Trophoblast cell (in vitro differentiated cells and primary cell): Measurements from ENCODE around the gene ATP10B.

Source experiments
- DNase-seq, 2 donors: peaks; one replicate each; pipeline ENCODE4 v3.0.0-alpha.2; 2016
- H2AFZ ChIP-seq: 2 replicates; pipeline ENCODE4 v1.6.1; 2013; ENCODE audit warnings: low read length, moderate library complexity, mild to moderate bottlenecking; ENCODE audit not compliant: insufficient read depth, poor library complexity
- H2AK5ac ChIP-seq: 2 replicates; pipeline ENCODE4 v1.6.1; 2013; ENCODE audit warnings: mild to moderate bottlenecking, low read length
- H2BK120ac ChIP-seq: 2 replicates; pipeline ENCODE4 v1.6.1; 2013; ENCODE audit warnings: low read length, mild to moderate bottlenecking, moderate library complexity; ENCODE audit not compliant: insufficient read depth, poor library complexity
- H2BK12ac ChIP-seq: 2 replicates; pipeline ENCODE4 v1.6.1; 2013; ENCODE audit warnings: mild to moderate bottlenecking, low read length, moderate library complexity
- H2BK5ac ChIP-seq: 2 replicates; pipeline ENCODE4 v1.6.1; 2013; ENCODE audit warnings: low read length, low read depth, moderate library complexity, mild to moderate bottlenecking; ENCODE audit not compliant: poor library complexity
- H3K14ac ChIP-seq: 2 replicates; pipeline ENCODE4 v1.6.1; 2013; ENCODE audit warnings: mild to moderate bottlenecking, low read length
- H3K18ac ChIP-seq: 2 replicates; pipeline ENCODE4 v1.6.1; 2013; ENCODE audit warnings: mild to moderate bottlenecking, low read length
- H3K23ac ChIP-seq: 2 replicates; pipeline ENCODE4 v1.6.1; 2013; ENCODE audit warnings: low read length
- H3K27ac ChIP-seq: 2 replicates; pipeline ENCODE4 v1.5.1; 2013; ENCODE audit warnings: low read depth, mild to moderate bottlenecking, inconsistent platforms, low read length, moderate library complexity
- H3K27me3 ChIP-seq: 2 replicates; pipeline ENCODE4 v1.6.1; 2013; ENCODE audit warnings: inconsistent platforms, mild to moderate bottlenecking, low read length, moderate library complexity; ENCODE audit not compliant: insufficient read depth
- H3K36me3 ChIP-seq, 2 experiments: 1 replicate in 1 of 2; 2 replicates in 1 of 2; pipeline ENCODE4 v1.6.1; 2013; ENCODE audit warnings: low read length in 2 of 2, mild to moderate bottlenecking in 2 of 2, moderate library complexity in 1 of 2; ENCODE audit not compliant: insufficient read depth in 2 of 2, control insufficient read depth in 1 of 2
- H3K4ac ChIP-seq: 2 replicates; pipeline ENCODE4 v1.6.1; 2013; ENCODE audit warnings: low read depth, mild to moderate bottlenecking, low read length, moderate library complexity
- H3K4me1 ChIP-seq, 2 experiments: 1 replicate in 1 of 2; 2 replicates in 1 of 2; pipeline ENCODE4 v1.6.1; 2013; ENCODE audit warnings: low read length in 2 of 2, mild to moderate bottlenecking in 2 of 2, moderate library complexity in 1 of 2; ENCODE audit not compliant: insufficient read depth in 2 of 2, control insufficient read depth in 1 of 2
- H3K4me2 ChIP-seq: 2 replicates; pipeline ENCODE4 v1.6.1; 2013; ENCODE audit warnings: inconsistent platforms, mild to moderate bottlenecking, low read length, moderate library complexity
- H3K4me3 ChIP-seq: 2 replicates; pipeline ENCODE4 v1.5.1; 2013; ENCODE audit warnings: mild to moderate bottlenecking, low read depth, low read length, inconsistent platforms
- H3K79me1 ChIP-seq: one replicate; pipeline ENCODE4 v1.6.1; 2013; ENCODE audit warnings: low read length
- H3K79me2 ChIP-seq: 2 replicates; pipeline ENCODE4 v1.6.1; 2013; ENCODE audit warnings: low read length, mild to moderate bottlenecking; ENCODE audit not compliant: control insufficient read depth, insufficient read depth, poor library complexity
- H3K9ac ChIP-seq: 2 replicates; pipeline ENCODE4 v1.6.1; 2013; ENCODE audit warnings: mild to moderate bottlenecking, low read length
- H3K9me3 ChIP-seq: 2 replicates; pipeline ENCODE4 v1.6.1; 2013; ENCODE audit warnings: low read depth, mild to moderate bottlenecking, control low read depth, inconsistent platforms, low read length; ENCODE audit not compliant: insufficient read depth
- H4K12ac ChIP-seq: 2 replicates; pipeline ENCODE4 v1.6.1; 2013; ENCODE audit warnings: low read depth, mild to moderate bottlenecking, low read length, moderate library complexity
- H4K8ac ChIP-seq: 2 replicates; pipeline ENCODE4 v1.6.1; 2013; ENCODE audit warnings: low read depth, mild to moderate bottlenecking, low read length, moderate library complexity
- H4K91ac ChIP-seq: one replicate; pipeline ENCODE4 v1.6.1; 2013; ENCODE audit warnings: low read depth, mild to moderate bottlenecking, low read length, moderate library complexity
- WGBS: extraction: QIAGEN DNeasy Blood & Tissue Kit; methylation state at CpG from one replicate; pipeline ENCODE4 v1.1.7; 2013; ENCODE audit warnings: missing lambda C conversion rate; ENCODE audit not compliant: insufficient read length, insufficient coverage; ENCODE audit errors: extremely low coverage; 5-methylcytosine and 5-hydroxymethylcytosine counted together

Gene ATP10B

DNA sequence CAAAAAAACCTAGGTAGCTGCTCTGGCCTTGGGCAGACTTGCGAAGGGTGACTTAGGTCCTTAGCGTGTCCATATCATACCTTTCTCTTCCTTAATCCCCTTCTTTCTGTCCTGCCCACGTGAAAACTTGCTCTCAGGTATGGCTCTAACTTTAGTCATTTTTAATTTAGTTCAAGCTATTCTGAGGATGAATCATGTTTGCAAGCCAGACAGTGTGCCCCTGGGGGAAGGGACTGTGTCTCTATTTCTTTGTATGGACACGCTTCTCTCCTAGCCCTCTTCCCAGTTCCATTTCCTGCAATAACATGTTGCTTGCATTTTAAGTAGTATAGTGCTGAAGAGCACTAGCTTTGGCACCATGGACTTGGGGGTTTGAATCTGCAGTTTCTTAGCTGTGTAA is 309.7 kb downstream of the ATP10B start:
- Histone ChIP-seq H3K14ac (no peak overlapping the region), H3K36me3 (no peaks in the 10 kb centered on the region), H2AK5ac (no peak overlapping the region), H3K4ac (no peak overlapping the region), H2BK5ac (no peak overlapping the region), H2AFZ (no peak overlapping the region), H4K12ac (no peak overlapping the region), H2BK12ac (no peak overlapping the region), H3K27me3 (no peaks in the 10 kb centered on the region), H3K9me3 (peaks cover 1% of the 10 kb centered on the region), H3K79me2 (no peaks in the 10 kb centered on the region), H3K9ac (no peak overlapping the region), H3K18ac (no peak overlapping the region), H3K79me1 (no peaks in the 10 kb centered on the region), H4K91ac (no peak overlapping the region), H3K27ac (no peak overlapping the region), H2BK120ac (no peak overlapping the region), H4K8ac (no peak overlapping the region), H3K4me2 (no peak overlapping the region), H3K23ac (no peak overlapping the region), H3K4me1 (no peaks in the 10 kb centered on the region), H3K4me3 (no peak overlapping the region)
- no peak for DNase-seq
- no CpG with 5 or more reads among the region's 4 CpGs for WGBS

DNA sequence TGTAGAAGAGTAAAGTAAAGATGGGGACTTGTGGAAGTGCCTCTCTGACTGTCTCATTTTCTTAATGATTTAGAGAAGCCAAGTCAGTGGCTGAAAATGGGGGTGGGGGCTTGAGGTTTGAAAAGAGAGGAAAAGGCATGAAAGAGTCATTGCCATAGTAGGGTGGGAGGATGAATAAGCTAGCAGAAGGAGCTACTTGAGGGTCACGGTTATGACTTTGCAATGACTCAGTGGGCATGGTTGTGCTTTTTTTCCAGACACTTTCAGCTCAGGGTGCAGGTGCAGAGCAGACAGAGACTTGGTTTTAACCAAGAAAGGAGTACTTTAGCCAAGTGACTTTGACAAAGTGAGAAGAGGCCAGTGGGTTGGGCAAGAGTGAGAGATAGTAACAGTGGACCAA is 312.6 kb downstream of the ATP10B start:
- no peak overlapping the region for H3K14ac ChIP-seq
- H3K36me3 ChIP-seq: no peaks in the 10 kb centered on the region

DNA sequence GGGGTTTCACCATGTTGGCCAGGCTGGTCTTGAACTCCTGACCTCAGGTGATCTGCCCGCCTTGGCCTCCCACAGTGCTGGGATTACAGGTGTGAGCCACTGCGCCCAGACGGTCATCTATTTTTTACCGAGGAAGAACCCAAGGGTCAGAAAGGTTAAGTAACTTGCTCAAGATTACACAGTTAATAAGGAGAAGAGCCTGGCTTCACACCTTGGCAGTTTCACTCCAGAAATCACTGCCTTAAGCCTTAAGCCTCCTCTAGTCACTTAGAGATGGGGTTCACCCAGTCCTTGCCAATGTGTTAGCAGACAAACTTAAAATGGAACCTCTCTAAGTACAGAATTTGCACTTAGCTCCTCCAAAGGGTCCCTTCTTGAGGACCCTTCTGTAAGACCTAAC is 314.1 kb downstream of the ATP10B start:
- Histone ChIP-seq H3K27ac (no peak overlapping the region), H3K9ac (no peak overlapping the region), H3K14ac (no peak overlapping the region), H4K8ac (no peak overlapping the region), H3K4me2 (no peak overlapping the region), H3K79me1 (no peaks in the 10 kb centered on the region), H3K9me3 (no peaks in the 10 kb centered on the region), H3K27me3 (no peaks in the 10 kb centered on the region), H3K79me2 (no peaks in the 10 kb centered on the region), H2BK5ac (no peak overlapping the region), H2AK5ac (no peak overlapping the region), H3K18ac (no peak overlapping the region), H3K4me1 (no peaks in the 10 kb centered on the region), H3K4ac (no peak overlapping the region), H3K4me3 (no peak overlapping the region), H4K12ac (no peak overlapping the region), H2BK12ac (no peak overlapping the region), H3K36me3 (no peaks in the 10 kb centered on the region), H3K23ac (no peak overlapping the region), H4K91ac (no peak overlapping the region), H2AFZ (no peak overlapping the region), H2BK120ac (no peak overlapping the region)
- no peak for DNase-seq
- no CpG with 5 or more reads among the region's 4 CpGs for WGBS

More for the DNA sequence above, 312.6 kb downstream of the ATP10B start:
- no peak overlapping the region for H2BK5ac ChIP-seq
- H4K8ac ChIP-seq: no peak overlapping the region
- no peak overlapping the region for H2AK5ac ChIP-seq
- no peak overlapping the region for H3K27ac ChIP-seq
- H3K4me3 ChIP-seq: no peak overlapping the region
- H3K4ac ChIP-seq: no peak overlapping the region
- H4K12ac ChIP-seq: no peak overlapping the region
- H3K9me3 ChIP-seq: no peaks in the 10 kb centered on the region
- no peak overlapping the region for H3K9ac ChIP-seq
- H3K79me2 ChIP-seq: no peaks in the 10 kb centered on the region
- no peak for DNase-seq
- no peak overlapping the region for H3K18ac ChIP-seq
- WGBS: no CpG with 5 or more reads among the region's 1 CpG
- H3K4me1 ChIP-seq: no peaks in the 10 kb centered on the region
- no peak overlapping the region for H2BK120ac ChIP-seq
- no peak overlapping the region for H3K4me2 ChIP-seq
- H4K91ac ChIP-seq: no peak overlapping the region
- no peaks in the 10 kb centered on the region for H3K79me1 ChIP-seq
- H2AFZ ChIP-seq: no peak overlapping the region
- H3K27me3 ChIP-seq: no peaks in the 10 kb centered on the region
- H3K23ac ChIP-seq: no peak overlapping the region
- H2BK12ac ChIP-seq: no peak overlapping the region

DNA sequence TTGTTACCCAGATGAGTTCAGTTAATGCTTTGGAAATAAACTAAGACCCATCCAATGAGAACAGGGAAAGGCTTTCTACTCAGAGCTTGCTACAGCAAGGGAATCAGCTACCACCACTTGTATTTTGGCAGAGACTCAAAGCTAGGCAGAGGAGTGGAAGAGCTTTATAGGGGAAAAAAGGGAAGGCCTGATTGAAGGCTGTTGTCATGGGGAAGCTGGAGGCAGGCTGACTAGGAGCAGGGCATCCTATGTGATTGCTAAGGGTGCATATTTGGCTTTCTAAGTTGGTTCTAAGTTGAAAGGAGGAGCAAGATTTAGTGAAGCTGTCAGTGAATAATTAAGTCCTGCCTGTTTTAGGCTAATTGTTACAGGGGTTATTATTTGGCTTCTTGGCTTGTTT is 314.9 kb downstream of the ATP10B start:
- no peaks in the 10 kb centered on the region for H3K27me3 ChIP-seq
- H2BK12ac ChIP-seq: no peak overlapping the region
- H2AFZ ChIP-seq: no peak overlapping the region
- H3K18ac ChIP-seq: no peak overlapping the region
- no peaks in the 10 kb centered on the region for H3K79me2 ChIP-seq
- H3K4me1 ChIP-seq: no peaks in the 10 kb centered on the region
- H3K4ac ChIP-seq: no peak overlapping the region
- H3K9ac ChIP-seq: no peak overlapping the region
- H3K27ac ChIP-seq: no peak overlapping the region
- no peak overlapping the region for H2AK5ac ChIP-seq
- no peaks in the 10 kb centered on the region for H3K36me3 ChIP-seq
- H4K8ac ChIP-seq: no peak overlapping the region
- no peaks in the 10 kb centered on the region for H3K9me3 ChIP-seq
- no peak overlapping the region for H3K23ac ChIP-seq
- no peak overlapping the region for H3K4me2 ChIP-seq
- no peak for DNase-seq
- no peak overlapping the region for H3K4me3 ChIP-seq
- no peak overlapping the region for H3K14ac ChIP-seq
- H4K91ac ChIP-seq: no peak overlapping the region
- H3K79me1 ChIP-seq: no peaks in the 10 kb centered on the region
- no peak overlapping the region for H4K12ac ChIP-seq
- no peak overlapping the region for H2BK5ac ChIP-seq
- no peak overlapping the region for H2BK120ac ChIP-seq

DNA sequence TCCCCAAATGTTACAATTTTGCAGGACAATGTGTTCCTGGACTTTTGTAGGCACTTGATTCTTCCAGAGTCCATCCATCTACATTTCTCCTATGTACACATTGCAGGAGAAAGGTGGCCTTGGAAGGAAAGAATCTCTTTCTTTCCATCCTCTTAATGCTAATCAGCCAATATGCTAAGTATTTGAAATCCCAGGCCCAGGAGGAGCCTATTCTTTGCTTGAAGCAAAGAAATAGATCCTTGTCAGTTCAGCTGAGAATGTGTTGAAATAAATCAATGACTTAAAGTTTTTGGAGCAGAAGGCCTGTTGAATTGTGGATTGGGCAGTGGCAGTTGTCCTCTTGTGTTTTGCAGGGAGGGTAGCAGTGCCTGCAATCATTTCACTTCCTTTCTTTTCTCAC is 317.1 kb downstream of the ATP10B start:
- Histone ChIP-seq H3K23ac (no peak overlapping the region), H3K9ac (no peak overlapping the region), H3K9me3 (no peaks in the 10 kb centered on the region), H3K4ac (no peak overlapping the region), H2BK5ac (no peak overlapping the region), H3K4me3 (no peak overlapping the region), H2BK12ac (no peak overlapping the region), H3K14ac (no peak overlapping the region), H3K79me2 (no peaks in the 10 kb centered on the region), H2AFZ (no peak overlapping the region), H3K4me2 (no peak overlapping the region), H2AK5ac (no peak overlapping the region), H3K36me3 (no peaks in the 10 kb centered on the region), H3K18ac (no peak overlapping the region), H3K79me1 (no peaks in the 10 kb centered on the region), H4K8ac (no peak overlapping the region), H2BK120ac (no peak overlapping the region), H3K27ac (no peak overlapping the region), H3K4me1 (no peaks in the 10 kb centered on the region), H4K12ac (no peak overlapping the region), H4K91ac (no peak overlapping the region), H3K27me3 (no peaks in the 10 kb centered on the region)
- no peak for DNase-seq
